ENCODE results near the gene RTBDN.

RTBDN gene

DNA sequence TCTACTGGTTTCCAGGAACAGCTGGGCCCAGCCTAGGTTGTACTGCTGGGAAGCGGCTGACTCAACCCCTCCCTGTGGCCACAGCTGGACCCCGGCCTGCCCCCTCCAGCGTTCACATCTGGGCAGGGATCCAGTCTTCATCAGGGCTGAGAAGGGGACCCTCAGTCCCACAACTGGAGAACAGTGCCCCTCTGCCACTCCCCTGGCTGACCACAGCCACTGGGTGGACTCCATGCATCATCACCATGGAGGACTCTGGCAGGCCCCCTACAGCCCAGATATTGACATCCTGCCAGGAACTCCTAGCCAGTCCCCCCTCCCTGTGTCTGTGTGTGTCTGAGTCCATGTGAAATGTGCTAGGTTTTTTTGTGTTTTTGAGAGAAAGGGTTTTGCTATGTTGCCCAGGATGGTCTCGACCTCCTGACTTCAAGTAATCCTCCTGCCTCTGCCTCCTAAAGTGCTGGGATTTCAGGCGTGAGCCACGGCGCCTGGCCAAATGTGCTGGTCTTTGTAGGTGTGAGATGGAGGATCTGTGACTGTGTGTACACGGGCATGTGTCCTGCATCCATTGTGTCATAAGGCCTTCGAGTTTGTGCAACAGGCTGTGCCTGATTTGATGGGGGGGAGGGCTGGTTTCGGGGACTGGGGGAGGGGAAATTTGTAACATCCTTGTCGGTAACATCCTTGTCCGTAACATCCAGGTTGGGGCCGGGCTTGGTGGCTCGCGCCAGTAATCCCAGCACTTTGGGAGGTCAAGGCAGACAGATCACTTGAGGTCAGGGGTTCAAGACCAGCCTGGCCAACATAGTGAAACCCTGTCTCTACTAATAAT lies 55.0 kb downstream of the RTBDN start:
- DNase-seq (ENCODE audit: low spot score), result peak; percentile 67

DNA sequence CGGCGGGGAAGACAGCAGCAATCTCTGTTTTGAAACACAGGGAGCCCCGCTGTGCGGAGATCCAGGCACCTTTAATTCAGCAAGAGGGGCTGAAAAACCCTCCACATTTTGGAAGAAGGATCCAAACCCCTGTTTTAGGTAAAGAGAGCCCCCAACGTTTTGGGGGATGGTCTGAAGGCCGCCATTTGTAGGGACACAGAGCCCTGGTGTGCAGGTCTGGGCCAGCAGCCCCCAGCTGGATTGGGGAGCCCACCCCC lies 55.5 kb downstream of the RTBDN start:
- DNase-seq (ENCODE audit: low spot score), result no peak

- peak; percentile 83 for DNase-seq (ENCODE audit: low spot score)
These were observed 56.1 kb downstream of the RTBDN start for GRCh38 chr19:12778017-12778904.

GRCh38 chr19:12777217-12778016 lies 57.0 kb downstream of the RTBDN start:
- DNase-seq (ENCODE audit: low spot score), result peak; percentile 89

Data from GM03348 (cell line).